ENCODE measurements around the gene KRT15.

GRCh38 chr17:41511716-41512115 is 7.0 kb downstream of the KRT15 start:
- no peak for TF ChIP-seq POLR2AphosphoS5 (IDR thresholded peaks at IDR 0.05; ENCODE audit: low read depth, low read length)
- TF ChIP-seq REST (IDR thresholded peaks at IDR 0.05; ENCODE audit: insufficient read depth in 1 of 2, low read depth in 2 of 2, low read length in 2 of 2) = no peak
- no peak for TF ChIP-seq TAF1 (IDR thresholded peaks at IDR 0.05; ENCODE audit: borderline replicate concordance, insufficient read depth, low read length)
- TF ChIP-seq FOXP2 (optimal IDR thresholded peaks at IDR 0.05; ENCODE audit: borderline replicate concordance, extremely low read depth, extremely low read length, insufficient read depth) = no peak

Measured in PFSK-1 (cell line).